B cell (primary cell): ENCODE measurements around the gene GPR152. TPM values are rescaled to one million over a fixed set of nuclear protein-coding genes. Genes with fewer than 3 reads are reported as not detected.

Experiments
- ATAC-seq: fragments of 200-7000 bp; cut with Tn5 transposase; one replicate; pipeline ENCODE4 v1.10.0; 2021; ENCODE audit warnings: low read depth, mild to moderate bottlenecking, moderate number of reproducible peaks, moderate library complexity
- CTCF ChIA-PET: fragments of 350-600 bp; sonication (Branson Sonifier 250); formaldehyde crosslinking; loops from one replicate; lab custom pipeline; 2021; ENCODE audit warnings: antibody characterized with exemption, inconsistent platforms; lab: Charles Lee
- POLR2A ChIA-PET: fragments of 350-600 bp; sonication (Branson Sonifier 250); formaldehyde crosslinking; loops from one replicate; lab custom pipeline; 2021; ENCODE audit warnings: antibody characterized with exemption; lab: Charles Lee
- DNase-seq: peaks from one replicate; pipeline ENCODE4 v3.0.0; 2013
- H2AFZ ChIP-seq: 2 replicates; pipeline ENCODE4 v1.6.1; 2012; ENCODE audit warnings: mild to moderate bottlenecking, low read depth, low read length; ENCODE audit not compliant: insufficient read depth, poor library complexity, severe bottlenecking
- H3K27ac ChIP-seq, 2 donors: 1 replicate in 1 of 2; 2 replicates in 1 of 2; pipeline ENCODE4 v1.5.1; 2012 to 2013; ENCODE audit warnings: low read length in 2 of 2, mild to moderate bottlenecking in 2 of 2, moderate library complexity in 1 of 2
- H3K27me3 ChIP-seq, 4 experiments: fragments of 200-600 bp in 1 of 4; sonication (generic) in 1 of 4; replicated peaks in 1 of 4; 1 replicate in 2 of 4; 2 replicates in 2 of 4; pipeline versions ENCODE4 v1.6.1 to v1.7.0; 2013 to 2016; ENCODE audit warnings: low read length in 3 of 4, mild to moderate bottlenecking in 2 of 4, mixed read lengths in 1 of 4, moderate library complexity in 1 of 4; ENCODE audit not compliant: insufficient read depth in 4 of 4, control insufficient read depth in 3 of 4; ENCODE audit errors: control extremely low read depth in 1 of 4
- H3K36me3 ChIP-seq, 2 experiments: replicated peaks in 1 of 2; 1 replicate in 1 of 2; 2 replicates in 1 of 2; pipeline versions ENCODE4 v1.6.1 to v1.7.1; 2013; ENCODE audit warnings: low read length in 1 of 2; ENCODE audit not compliant: insufficient read depth in 2 of 2, control insufficient read depth in 1 of 2; ENCODE audit errors: control extremely low read depth in 1 of 2, extremely low read depth in 1 of 2
- H3K4me1 ChIP-seq, 2 donors: fragments of 200-600 bp in 1 of 2; sonication (generic) in 1 of 2; 1 replicate in 1 of 2; 2 replicates in 1 of 2; pipeline versions ENCODE4 v1.5.1 to v1.6.1; 2013 to 2017; ENCODE audit warnings: low read length in 2 of 2; ENCODE audit not compliant: control insufficient read depth in 2 of 2, insufficient read depth in 2 of 2
- H3K4me2 ChIP-seq: replicated peaks from 2 replicates; pipeline ENCODE3; 2012; ENCODE audit warnings: mild to moderate bottlenecking, low read depth, low read length; ENCODE audit not compliant: poor library complexity, severe bottlenecking
- H3K4me3 ChIP-seq, 5 experiments: fragments of 200-600 bp in 1 of 5; sonication (generic) in 1 of 5; 1 replicate in 3 of 5; 2 replicates in 2 of 5; pipeline versions ENCODE4 v1.5.1 to v1.7.0; 2011 to 2016; ENCODE audit warnings: low read length in 4 of 5, mild to moderate bottlenecking in 4 of 5, low read depth in 2 of 5, control low read depth in 1 of 5, moderate library complexity in 1 of 5; ENCODE audit not compliant: insufficient read depth in 1 of 5; ENCODE audit errors: control extremely low read depth in 1 of 5, extremely low read depth in 1 of 5
- H3K79me2 ChIP-seq: fragments of 200-600 bp; sonication (generic); one replicate; pipeline ENCODE4 v1.6.0; 2016; ENCODE audit warnings: low read length; ENCODE audit not compliant: control insufficient read depth, insufficient read depth
- H3K9ac ChIP-seq: fragments of 200-600 bp; sonication (generic); 2 replicates; pipeline ENCODE4 v1.6.1; 2017; ENCODE audit warnings: mild to moderate bottlenecking, low read length, moderate library complexity
- H3K9me3 ChIP-seq, 3 donors: one replicate each; pipeline versions ENCODE4 v1.6.1 to v1.7.1; 2013; ENCODE audit warnings: low read length in 2 of 3; ENCODE audit not compliant: control insufficient read depth in 2 of 3, insufficient read depth in 1 of 3; ENCODE audit errors: control extremely low read depth in 1 of 3
- H4K20me1 ChIP-seq: 2 replicates; pipeline ENCODE4 v1.6.0; 2012; ENCODE audit warnings: mild to moderate bottlenecking, low read length; ENCODE audit not compliant: insufficient read depth, control insufficient read depth, poor library complexity, severe bottlenecking
- H3K27ac Mint-ChIP-seq: one replicate; pipeline ENCODE4 v1.8.0; 2021; ENCODE audit warnings: mixed read lengths
- H3K27me3 Mint-ChIP-seq: one replicate; pipeline ENCODE4 v1.8.0; 2021; ENCODE audit warnings: mixed read lengths
- H3K4me1 Mint-ChIP-seq: one replicate; pipeline ENCODE4 v1.8.0; 2021; ENCODE audit warnings: mixed read lengths
- H3K4me3 Mint-ChIP-seq: one replicate; pipeline ENCODE4 v1.8.0; 2021; ENCODE audit warnings: mixed read lengths
- H3K9me3 Mint-ChIP-seq: one replicate; pipeline ENCODE4 v1.8.0; 2022; ENCODE audit warnings: mixed read lengths; ENCODE audit not compliant: insufficient read depth
- EZH2 ChIP-seq: IDR thresholded peaks from 2 replicates; pipeline ENCODE4 v1.6.1; 2012; ENCODE audit warnings: borderline replicate concordance, low read depth, mild to moderate bottlenecking, moderate library complexity, low read length; ENCODE audit not compliant: insufficient read depth, poor library complexity, severe bottlenecking
- WGBS: methylation state at CpG from one replicate; pipeline ENCODE4 v1.1.5; 2013; ENCODE audit warnings: missing lambda C conversion rate; ENCODE audit not compliant: insufficient coverage; 5-methylcytosine and 5-hydroxymethylcytosine counted together
- intact Hi-C: fragments of 100-400 bp; cut with micrococcal nuclease; formaldehyde crosslinking; loops from one replicate; pipeline ENCODE4 v1.10.0; 2022
- polyA plus RNA-seq: library from polyadenylated mRNA; depleted of rRNA; stranded (reverse); fragments of >200 nt; gene quantifications from 2 replicates; pipeline ENCODE4 v1.2.3, GENCODE V29; 2012
- total RNA-seq, 2 donors: library from RNA; stranded (reverse); fragments of 120-200 nt in 1 of 2; gene quantifications; 1 replicate in 1 of 2; 2 replicates in 1 of 2; pipeline versions ENCODE4 v1.2.3 to v1.2.4, GENCODE V29; 2013 to 2022
- TF ChIP-seq, protein P1 (sequence below): fragments of 200-600 bp; IDR thresholded peaks from one replicate; pipeline ENCODE4 v1.8.0; 2022; ENCODE audit warnings: antibody characterized with exemption, mild to moderate bottlenecking

Gene GPR152
- total and polyA plus RNA-seq, 2 donors (not counting 1 experiment from before 2014, with no cell fraction given), result 0.24 TPM; not detected in 1

DNA sequence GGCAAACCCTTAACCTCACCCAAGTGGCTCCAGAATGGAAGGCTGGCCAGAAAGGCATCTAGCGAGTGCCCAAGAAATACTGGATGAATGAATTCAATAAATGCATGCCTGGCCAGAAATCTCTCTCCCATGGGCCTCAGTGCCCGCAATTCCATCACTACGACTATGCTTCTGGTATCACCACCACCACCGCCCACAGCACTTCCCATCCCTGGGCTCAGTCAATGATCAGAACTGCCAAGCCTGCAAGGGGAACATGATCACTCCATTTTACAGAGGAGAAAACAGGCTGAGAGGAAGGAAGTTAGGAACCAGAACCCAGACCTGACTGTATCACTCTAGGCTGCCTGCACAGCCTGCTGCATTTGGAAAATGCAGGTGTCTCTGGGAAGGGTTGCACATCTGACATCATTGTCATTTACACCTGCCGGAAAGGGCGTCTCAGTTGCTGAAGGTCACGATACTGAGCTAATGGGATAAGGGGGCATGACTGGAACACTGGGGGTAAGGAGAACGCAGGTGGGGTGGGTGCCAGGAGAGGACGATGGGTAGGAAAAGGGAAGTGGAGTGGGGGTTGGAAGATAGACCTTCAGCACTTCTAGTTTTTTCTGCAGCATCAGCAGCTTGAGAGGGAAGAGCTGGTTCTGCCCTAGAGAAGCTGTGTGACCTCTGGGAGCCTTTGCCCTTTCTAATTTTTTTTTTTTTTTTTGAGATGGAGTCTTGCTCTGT lies 3.2 kb downstream of the GPR152 start:
- H3K4me1 ChIP-seq, result peaks cover 70 to 88% of the 10 kb centered on the region in 2 donors
- H3K4me2 ChIP-seq, result peak overlapping the region; percentile 18
- ATAC-seq (no peak), DNase-seq (no peak)
- H2AFZ ChIP-seq, result no peak overlapping the region
- no peaks in the 10 kb centered on the region for H4K20me1 ChIP-seq
- H3K79me2 ChIP-seq, result peaks cover 44% of the 10 kb centered on the region
- 54% methylated on average over 9 of the region's 9 CpGs for WGBS
- H3K9ac ChIP-seq, result no peak overlapping the region
- ChIA-PET CTCF (interaction anchor here (1.5 to 6.8 kb wide), 3 partner anchors 10 to 13 kb away, joined by 3 to 43 read pairs (median 8); partner anchors contain the start of gene PTPRCAP), POLR2A (interaction anchor here (0.7 to 9.6 kb wide), 10 partner anchors 10 to 48 kb away, joined by 3 to 110 read pairs (median 4); partner anchors contain the start of genes PPP1CA, PTPRCAP and TMEM134)
- H3K27ac ChIP-seq, result no peak overlapping the region
- Mint-ChIP-seq H3K27me3 (no peaks in the 10 kb centered on the region), H3K27ac (peak overlapping the region; percentile 60), H3K4me1 (peaks cover 64% of the 10 kb centered on the region), H3K4me3 (peak overlapping the region; percentile 33), H3K9me3 (no peaks in the 10 kb centered on the region)
- no peak overlapping the region for H3K4me3 ChIP-seq
- intact Hi-C loops, result no loop called here
- H3K9me3 ChIP-seq, result no peaks in the 10 kb centered on the region
- no peaks in the 10 kb centered on the region for H3K27me3 ChIP-seq
- TF ChIP-seq, protein P1, sequence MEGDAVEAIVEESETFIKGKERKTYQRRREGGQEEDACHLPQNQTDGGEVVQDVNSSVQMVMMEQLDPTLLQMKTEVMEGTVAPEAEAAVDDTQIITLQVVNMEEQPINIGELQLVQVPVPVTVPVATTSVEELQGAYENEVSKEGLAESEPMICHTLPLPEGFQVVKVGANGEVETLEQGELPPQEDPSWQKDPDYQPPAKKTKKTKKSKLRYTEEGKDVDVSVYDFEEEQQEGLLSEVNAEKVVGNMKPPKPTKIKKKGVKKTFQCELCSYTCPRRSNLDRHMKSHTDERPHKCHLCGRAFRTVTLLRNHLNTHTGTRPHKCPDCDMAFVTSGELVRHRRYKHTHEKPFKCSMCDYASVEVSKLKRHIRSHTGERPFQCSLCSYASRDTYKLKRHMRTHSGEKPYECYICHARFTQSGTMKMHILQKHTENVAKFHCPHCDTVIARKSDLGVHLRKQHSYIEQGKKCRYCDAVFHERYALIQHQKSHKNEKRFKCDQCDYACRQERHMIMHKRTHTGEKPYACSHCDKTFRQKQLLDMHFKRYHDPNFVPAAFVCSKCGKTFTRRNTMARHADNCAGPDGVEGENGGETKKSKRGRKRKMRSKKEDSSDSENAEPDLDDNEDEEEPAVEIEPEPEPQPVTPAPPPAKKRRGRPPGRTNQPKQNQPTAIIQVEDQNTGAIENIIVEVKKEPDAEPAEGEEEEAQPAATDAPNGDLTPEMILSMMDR, result no peak
- no peaks in the 10 kb centered on the region for H3K36me3 ChIP-seq

- 98% methylated on average over 7 of the region's 7 CpGs for WGBS
- Histone ChIP-seq H4K20me1 (no peaks in the 10 kb centered on the region), H2AFZ (no peak overlapping the region), H3K9ac (no peak overlapping the region), H3K4me1 (peaks cover 67 to 88% of the 10 kb centered on the region in 2 donors), H3K79me2 (peaks cover 38% of the 10 kb centered on the region), H3K9me3 (no peaks in the 10 kb centered on the region), H3K36me3 (no peaks in the 10 kb centered on the region), H3K27ac (peak overlapping the region in 1 of 2 donors; percentile 25), H3K4me2 (no peak overlapping the region), H3K27me3 (no peaks in the 10 kb centered on the region), H3K4me3 (no peak overlapping the region)
- Mint-ChIP-seq H3K27me3 (no peaks in the 10 kb centered on the region), H3K4me3 (peak overlapping the region; percentile 35), H3K9me3 (no peaks in the 10 kb centered on the region), H3K27ac (peak overlapping the region; percentile 81), H3K4me1 (peaks cover 70% of the 10 kb centered on the region)
- CTCF ChIA-PET, result interaction anchor here (3.6 to 6.8 kb wide), 2 partner anchors 11 kb away, joined by 8 to 43 read pairs; partner anchors contain the start of gene PTPRCAP
- ATAC-seq (no peak), DNase-seq (no peak)
- TF ChIP-seq, protein P1, result no peak
- no peak for TF ChIP-seq EZH2
- intact Hi-C loops, result no loop called here
- POLR2A ChIA-PET, result interaction anchor here (0.6 to 9.6 kb wide), 6 partner anchors 11 to 46 kb away, joined by 3 to 110 read pairs (median 4); partner anchors contain the start of genes PPP1CA and PTPRCAP
Observed at GRCh38 chr11:67448220-67448609, 4.3 kb downstream of the GPR152 start.
